Bone marrow (tissue), 2 donors: Measurements from ENCODE around the gene TRIP10.
"Not testable (repeated sequence)": the region's sequence is repeated elsewhere in the genome, so short reads cannot be mapped to it uniquely, and the experiment has no call there.

Experiments
- DNase-seq, 2 donors: peaks; one replicate each; lab custom pipeline; 2025; lab: John Stamatoyannopoulos, UW

TRIP10 gene

GRCh38 chr19:6768236-6768785 is 28.8 kb downstream of the TRIP10 start:
- no peak for DNase-seq

GRCh38 chr19:6769006-6769619 is 29.6 kb downstream of the TRIP10 start:
- no peak for DNase-seq

- not testable (repeated sequence) for DNase-seq
Observed at GRCh38 chr19:6771648-6772027, 32.2 kb downstream of the TRIP10 start.

- peak; percentile 76 to 99 for DNase-seq
Observed at GRCh38 chr19:6772028-6772865, 32.8 kb downstream of the TRIP10 start, which contains the start of gene VAV1. Gene VAV1 (plus strand): TSS chr19:6772708. CDS start chr19:6772808, 100 bp downstream.

- DNase-seq = no peak
Observed at GRCh38 chr19:6772866-6773322, 33.4 kb downstream of the TRIP10 start.

- peak; percentile 23 for DNase-seq
Observed at GRCh38 chr19:6773323-6773931, 33.9 kb downstream of the TRIP10 start.

- peak; percentile 9 to 20 for DNase-seq
Observed at GRCh38 chr19:6774821-6775707, 35.6 kb downstream of the TRIP10 start.

GRCh38 chr19:6776045-6776444 is 36.6 kb downstream of the TRIP10 start:
- DNase-seq = not testable (repeated sequence)

GRCh38 chr19:6776999-6777398 is 37.5 kb downstream of the TRIP10 start:
- no peak for DNase-seq

- no peak for DNase-seq
Observed at GRCh38 chr19:6777434-6777833, 38.0 kb downstream of the TRIP10 start.

GRCh38 chr19:6778386-6778785 is 38.9 kb downstream of the TRIP10 start:
- no peak for DNase-seq

- DNase-seq = no peak
Observed at GRCh38 chr19:6779206-6779605, 39.7 kb downstream of the TRIP10 start.

GRCh38 chr19:6787393-6787792 is 47.9 kb downstream of the TRIP10 start:
- DNase-seq = no peak

GRCh38 chr19:6788896-6789295 is 49.4 kb downstream of the TRIP10 start:
- DNase-seq = no peak

GRCh38 chr19:6790194-6791128 is 51.0 kb downstream of the TRIP10 start:
- no peak for DNase-seq

- DNase-seq = no peak
Observed at GRCh38 chr19:6791237-6791636, 51.8 kb downstream of the TRIP10 start.

- no peak for DNase-seq
Observed at GRCh38 chr19:6793411-6793810, 53.9 kb downstream of the TRIP10 start.

- DNase-seq = no peak
Observed at GRCh38 chr19:6793973-6794372, 54.5 kb downstream of the TRIP10 start.

- no peak for DNase-seq
Observed at GRCh38 chr19:6794686-6795431, 55.4 kb downstream of the TRIP10 start.

GRCh38 chr19:6796278-6796677 is 56.8 kb downstream of the TRIP10 start:
- no peak for DNase-seq
